Psoas muscle (tissue), 8 donors: ENCODE results near the gene CISD1. TPM values are rescaled to one million over a fixed set of nuclear protein-coding genes. Genes with fewer than 3 reads are reported as not detected.

Experiments used
- ATAC-seq, 4 donors: fragments of 200-7000 bp; cut with Tn5 transposase; one replicate each; pipeline ENCODE4 v1.9.1; 2020; ENCODE audit warnings: moderate library complexity in 3 of 4, mild to moderate bottlenecking in 2 of 4
- DNase-seq, 2 donors: peaks; one replicate each; pipeline ENCODE4 v3.0.0-alpha.2; 2020
- H3K27ac ChIP-seq: fragments of 200-600 bp; one replicate; pipeline ENCODE4 v1.8.0; 2022
- H3K27me3 ChIP-seq, 3 donors: fragments of 200-600 bp in 1 of 3; one replicate each; pipeline versions ENCODE4 v1.6.1 to v1.8.0; 2013 to 2022; ENCODE audit warnings: low read length in 2 of 3, mild to moderate bottlenecking in 2 of 3, moderate library complexity in 1 of 3; ENCODE audit not compliant: insufficient read depth in 3 of 3
- H3K36me3 ChIP-seq, 2 donors: fragments of 200-600 bp in 1 of 2; one replicate each; pipeline versions ENCODE4 v1.6.1 to v1.8.0; 2013 to 2022; ENCODE audit warnings: low read depth in 1 of 2, mild to moderate bottlenecking in 1 of 2, moderate library complexity in 1 of 2; ENCODE audit not compliant: insufficient read depth in 1 of 2
- H3K4me1 ChIP-seq: fragments of 200-600 bp; one replicate; pipeline ENCODE4 v1.8.0; 2022
- H3K4me3 ChIP-seq: fragments of 200-600 bp; one replicate; pipeline ENCODE4 v1.8.0; 2022; ENCODE audit warnings: mild to moderate bottlenecking
- H3K9me3 ChIP-seq: fragments of 200-600 bp; one replicate; pipeline ENCODE4 v1.8.0; 2022
- WGBS, 3 donors: extraction: QIAGEN DNeasy Blood & Tissue Kit; methylation state at CpG; one replicate each; pipeline versions ENCODE4 v1.1.6 to v1.1.7; 2013; 5-methylcytosine and 5-hydroxymethylcytosine counted together
- intact Hi-C, 2 donors: fragments of 100-400 bp; cut with DNase I; formaldehyde crosslinking; loops; one replicate each; pipeline versions ENCODE4 v1.11.0 to v1.14.2; 2022
- polyA plus RNA-seq, 3 donors: library from polyadenylated mRNA; stranded (reverse); fragments of 200-250 nt; gene quantifications; one replicate each; pipeline ENCODE4 v1.2.3, GENCODE V29; 2013
- total RNA-seq, 4 donors: library from RNA; stranded (reverse); fragmentation: NEBNext Ultra II Directional in 2 of 4; extraction: Animal tissue kit (Norgen Biotek cat#: 25700) in 2 of 4; gene quantifications; one replicate each; pipeline versions ENCODE4 v1.2.1 to v1.2.4, GENCODE V29; 2021 to 2023
- TF ChIP-seq, protein P1 (sequence below): fragments of 200-600 bp; IDR thresholded peaks from one replicate; pipeline ENCODE4 v1.8.0; 2022; ENCODE audit warnings: antibody characterized with exemption
- donor health status: healthy with polysubstance abuse.
- donor health status: DM: no; HTN: no; CAD: no; lungs with moderate emphysema.
- donor health status: Bipolar disorder and iron deficiency.
- donor health status: healthy.
- donor health status: DM: yes; HTN: yes; CAD: no.
- donor health status: DM: no; HTN: no; CAD: no.
- donor health status: DM: no; HTN: no; CAD: no.
- donor health status: DM: yes; HTN: yes; CAD: no.

Gene CISD1
- total and polyA plus RNA-seq, 7 donors: 64.5 to 134 (median 95.3) TPM

- no peak for DNase-seq
- TF ChIP-seq, protein P1, sequence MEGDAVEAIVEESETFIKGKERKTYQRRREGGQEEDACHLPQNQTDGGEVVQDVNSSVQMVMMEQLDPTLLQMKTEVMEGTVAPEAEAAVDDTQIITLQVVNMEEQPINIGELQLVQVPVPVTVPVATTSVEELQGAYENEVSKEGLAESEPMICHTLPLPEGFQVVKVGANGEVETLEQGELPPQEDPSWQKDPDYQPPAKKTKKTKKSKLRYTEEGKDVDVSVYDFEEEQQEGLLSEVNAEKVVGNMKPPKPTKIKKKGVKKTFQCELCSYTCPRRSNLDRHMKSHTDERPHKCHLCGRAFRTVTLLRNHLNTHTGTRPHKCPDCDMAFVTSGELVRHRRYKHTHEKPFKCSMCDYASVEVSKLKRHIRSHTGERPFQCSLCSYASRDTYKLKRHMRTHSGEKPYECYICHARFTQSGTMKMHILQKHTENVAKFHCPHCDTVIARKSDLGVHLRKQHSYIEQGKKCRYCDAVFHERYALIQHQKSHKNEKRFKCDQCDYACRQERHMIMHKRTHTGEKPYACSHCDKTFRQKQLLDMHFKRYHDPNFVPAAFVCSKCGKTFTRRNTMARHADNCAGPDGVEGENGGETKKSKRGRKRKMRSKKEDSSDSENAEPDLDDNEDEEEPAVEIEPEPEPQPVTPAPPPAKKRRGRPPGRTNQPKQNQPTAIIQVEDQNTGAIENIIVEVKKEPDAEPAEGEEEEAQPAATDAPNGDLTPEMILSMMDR: no peak
- no peak for ATAC-seq
- WGBS, 3 donors: 70 to 84% (median 70%) methylated on average over 5 of the region's 5 CpGs
- H3K36me3 ChIP-seq: peaks cover 0 to 15% of the 10 kb centered on the region in 2 donors
- H3K4me1 ChIP-seq: no peaks in the 10 kb centered on the region
- H3K9me3 ChIP-seq: no peaks in the 10 kb centered on the region
- H3K27me3 ChIP-seq: no peaks in the 10 kb centered on the region
- intact Hi-C loops: no loop called here
- no peak overlapping the region for H3K4me3 ChIP-seq
- no peak overlapping the region for H3K27ac ChIP-seq
Observed at GRCh38 chr10:58293989-58294388, 25.0 kb downstream of the CISD1 start.

- ATAC-seq (peak; percentile 76 to 91 (median 80)), DNase-seq (peak in 1 of 2 donors; percentile 27)
- 18 to 25% (median 20%) methylated on average over 4 of the region's 4 CpGs for WGBS, 3 donors
- no peak overlapping the region for H3K27ac ChIP-seq
- H3K27me3 ChIP-seq: no peaks in the 10 kb centered on the region
- H3K36me3 ChIP-seq: no peaks in the 10 kb centered on the region
- H3K9me3 ChIP-seq: no peaks in the 10 kb centered on the region
- TF ChIP-seq, protein P1: peak; percentile 83
- no peak overlapping the region for H3K4me3 ChIP-seq
- no peaks in the 10 kb centered on the region for H3K4me1 ChIP-seq
- intact Hi-C loops: loop anchor here in 1 of 2 donors (1.0 kb wide), 1 partner anchor 86 kb away; the partner anchor contains the start of gene TFAM
Observed at GRCh38 chr10:58299580-58299979, 30.6 kb downstream of the CISD1 start.

DNA sequence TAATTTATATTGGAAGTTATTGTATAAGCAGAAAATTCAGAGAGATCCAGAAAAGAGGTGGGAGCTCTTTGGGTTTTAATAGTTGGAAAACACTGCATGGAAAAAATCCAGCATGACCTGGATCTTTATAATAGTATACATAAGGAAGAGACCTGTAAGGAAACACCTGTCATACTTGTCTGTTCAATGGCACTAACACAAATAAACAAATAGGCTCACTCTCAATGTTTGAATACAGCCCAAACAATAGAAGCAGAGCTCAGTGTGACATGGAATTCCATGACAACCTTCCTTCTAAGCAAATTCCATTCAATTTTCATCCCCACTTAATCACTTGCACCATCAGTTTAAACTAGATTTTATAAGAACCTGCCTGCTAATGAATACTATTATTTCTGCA lies 31.7 kb downstream of the CISD1 start:
- no peak overlapping the region for H3K4me3 ChIP-seq
- TF ChIP-seq, protein P1: no peak
- intact Hi-C loops: loop anchor here in 1 of 2 donors (5.0 kb wide), 1 partner anchor 92 kb away; no protein-coding TSS in a partner anchor
- no peak overlapping the region for H3K27ac ChIP-seq
- no peaks in the 10 kb centered on the region for H3K4me1 ChIP-seq
- peaks cover 0 to under 1% (median 0%) of the 10 kb centered on the region in 3 donors for H3K27me3 ChIP-seq
- ATAC-seq (no peak), DNase-seq (no peak)
- H3K9me3 ChIP-seq: no peaks in the 10 kb centered on the region
- no peaks in the 10 kb centered on the region for H3K36me3 ChIP-seq

DNA sequence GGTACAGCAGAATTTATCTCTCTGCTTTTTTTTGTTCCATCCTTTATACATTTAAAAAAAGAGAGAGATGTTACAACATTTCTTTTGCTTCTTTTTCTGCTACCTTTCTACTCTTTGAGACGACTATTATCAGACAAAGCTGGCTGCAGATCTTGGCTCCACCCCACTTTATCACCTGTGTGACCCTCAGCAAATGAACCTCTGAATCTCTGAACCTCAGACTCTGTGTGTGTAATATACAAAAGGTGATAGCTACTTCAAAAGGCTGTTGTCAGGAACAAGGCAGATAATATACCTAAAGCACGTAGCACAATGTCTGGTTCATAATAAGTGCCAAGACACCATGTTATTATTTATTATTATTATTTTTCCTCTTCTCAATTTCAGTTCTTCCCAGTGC lies 33.3 kb downstream of the CISD1 start:
- TF ChIP-seq, protein P1: no peak
- Histone ChIP-seq H3K36me3 (no peaks in the 10 kb centered on the region), H3K9me3 (no peaks in the 10 kb centered on the region), H3K4me3 (no peak overlapping the region), H3K4me1 (no peaks in the 10 kb centered on the region), H3K27ac (no peak overlapping the region), H3K27me3 (peaks cover 0 to 3% (median 0%) of the 10 kb centered on the region in 3 donors)
- no peak for DNase-seq
- 56 to 67% (median 58%) methylated on average over 2 of the region's 2 CpGs for WGBS, 3 donors
- no peak for ATAC-seq
- intact Hi-C loops: loop anchor here in 1 of 2 donors (5.0 kb wide), 1 partner anchor 90 kb away; no protein-coding TSS in a partner anchor

GRCh38 chr10:58304099-58304633 lies 35.2 kb downstream of the CISD1 start:
- Histone ChIP-seq H3K4me1 (no peaks in the 10 kb centered on the region), H3K27ac (no peak overlapping the region), H3K4me3 (no peak overlapping the region), H3K36me3 (no peaks in the 10 kb centered on the region), H3K9me3 (no peaks in the 10 kb centered on the region), H3K27me3 (peaks cover 0 to 3% (median 0%) of the 10 kb centered on the region in 3 donors)
- 79 to 83% (median 80%) methylated on average over 3 of the region's 3 CpGs for WGBS, 3 donors
- no peak for DNase-seq
- ATAC-seq: no peak
- TF ChIP-seq, protein P1: no peak
- intact Hi-C loops: loop anchor here in 1 of 2 donors (5.0 kb wide), 1 partner anchor 88 kb away; no protein-coding TSS in a partner anchor
